GM19397 (cell line): Measurements from ENCODE around the gene FAM184B.
"Not testable (repeated sequence)": the region's sequence is repeated elsewhere in the genome, so short reads cannot be mapped to it uniquely, and the experiment has no call there.

ENCODE experiments used
- ATAC-seq: cut with Tn5 transposase; IDR thresholded peaks from one replicate; pipeline ENCODE4 v1.9.1; 2021; ENCODE audit warnings: mild to moderate bottlenecking, moderate library complexity; ENCODE audit not compliant: unreplicated experiment

The FAM184B gene

DNA sequence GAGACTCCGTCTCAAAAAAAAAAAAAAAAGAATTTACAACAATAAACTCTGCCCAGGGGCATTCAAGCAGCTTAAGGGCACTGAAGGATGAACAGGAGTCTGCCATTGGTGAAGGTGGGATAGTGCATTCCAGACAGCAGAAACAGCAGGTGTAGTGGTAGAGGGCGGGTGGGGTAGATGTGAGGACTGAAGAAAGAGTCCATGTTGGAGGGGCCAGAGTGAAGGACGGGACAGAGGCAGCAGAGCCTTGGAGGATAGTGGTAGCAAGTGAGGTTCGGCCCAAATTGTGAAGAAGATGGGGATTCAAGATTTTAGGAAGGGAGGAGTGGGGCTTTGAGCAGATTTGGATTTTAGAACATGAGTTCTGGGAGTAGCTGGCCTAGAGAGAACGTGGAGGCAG lies 91.3 kb downstream of the FAM184B start:
- no peak for ATAC-seq

DNA sequence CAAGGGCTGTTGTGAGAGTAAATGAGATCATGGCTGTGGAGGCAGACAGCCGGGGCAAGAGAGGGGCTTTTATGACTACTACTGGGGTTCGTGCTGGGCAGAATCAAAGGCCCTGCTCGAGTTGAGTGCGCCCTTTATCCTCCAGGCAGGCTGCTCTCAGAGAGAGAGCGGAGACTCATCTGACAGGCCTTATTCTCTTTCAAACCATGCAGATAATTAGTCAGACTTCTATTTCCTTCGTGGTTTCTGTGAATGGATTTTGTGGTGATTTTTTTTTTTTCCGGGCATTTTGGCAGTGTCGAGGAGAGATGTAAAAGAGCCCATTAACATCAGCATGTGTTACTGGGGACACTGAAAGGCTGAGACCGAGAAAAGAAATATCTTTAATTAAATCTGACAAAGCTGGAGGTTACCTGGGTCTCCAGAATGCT lies 93.4 kb downstream of the FAM184B start:
- no peak for ATAC-seq

- ATAC-seq = no peak
Measured at GRCh38 chr4:17687237-17687857, 94.1 kb downstream of the FAM184B start.

GRCh38 chr4:17684648-17685047 lies 96.8 kb downstream of the FAM184B start:
- ATAC-seq = not testable (repeated sequence)

DNA sequence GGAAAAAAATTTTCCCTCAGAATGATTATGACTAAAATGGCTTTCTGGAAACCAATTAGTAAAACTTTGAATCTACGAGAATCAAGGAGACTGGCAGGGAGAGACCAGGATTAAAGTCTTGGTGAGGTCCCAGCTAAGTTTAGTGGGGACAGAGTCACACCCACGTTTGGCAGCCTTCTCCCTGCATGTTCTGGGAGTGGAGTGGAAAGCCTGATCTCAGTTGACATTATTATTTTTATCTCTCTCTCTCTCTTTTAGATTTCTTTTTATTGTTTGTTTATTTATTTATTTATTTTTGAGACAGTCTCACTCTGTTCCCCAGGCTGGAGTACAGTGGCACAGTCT lies 99.2 kb downstream of the FAM184B start:
- ATAC-seq = no peak

- ATAC-seq = no peak
Measured at GRCh38 chr4:17681281-17682221, 99.9 kb downstream of the FAM184B start.

GRCh38 chr4:17680559-17681280 lies 100.7 kb downstream of the FAM184B start:
- ATAC-seq = no peak

- ATAC-seq = no peak
Measured at GRCh38 chr4:17670423-17670822, 111.0 kb downstream of the FAM184B start.

- no peak for ATAC-seq
Measured at GRCh38 chr4:17667653-17668201, 113.7 kb downstream of the FAM184B start.

GRCh38 chr4:17667253-17667652 lies 114.2 kb downstream of the FAM184B start:
- no peak for ATAC-seq

GRCh38 chr4:17665852-17666251 lies 115.6 kb downstream of the FAM184B start:
- ATAC-seq = no peak

GRCh38 chr4:17665346-17665745 lies 116.1 kb downstream of the FAM184B start:
- ATAC-seq = peak; percentile 14

DNA sequence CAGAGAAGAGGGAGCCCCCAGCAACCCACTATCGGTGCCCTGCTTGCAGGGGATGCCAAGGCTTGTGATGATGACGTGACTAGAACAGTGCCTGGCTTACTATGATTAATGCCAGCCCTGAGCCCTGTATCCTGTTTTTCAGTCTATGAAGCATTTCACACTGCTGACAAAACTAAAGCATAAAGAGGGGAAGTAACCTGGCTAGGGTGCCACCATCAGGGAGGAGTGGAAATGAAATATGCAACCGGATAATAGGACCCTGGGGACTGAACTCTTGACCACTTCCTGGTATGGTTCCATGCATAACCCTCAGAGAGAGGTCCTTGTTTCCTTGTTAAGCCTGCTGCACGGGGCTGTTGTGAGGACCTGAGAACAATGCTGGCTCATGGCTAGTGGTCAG lies 116.7 kb downstream of the FAM184B start:
- ATAC-seq = peak; percentile 95

- ATAC-seq = no peak
Measured at GRCh38 chr4:17662694-17663093, 118.7 kb downstream of the FAM184B start.

GRCh38 chr4:17659196-17659595 lies 122.2 kb downstream of the FAM184B start:
- ATAC-seq = not testable (repeated sequence)

DNA sequence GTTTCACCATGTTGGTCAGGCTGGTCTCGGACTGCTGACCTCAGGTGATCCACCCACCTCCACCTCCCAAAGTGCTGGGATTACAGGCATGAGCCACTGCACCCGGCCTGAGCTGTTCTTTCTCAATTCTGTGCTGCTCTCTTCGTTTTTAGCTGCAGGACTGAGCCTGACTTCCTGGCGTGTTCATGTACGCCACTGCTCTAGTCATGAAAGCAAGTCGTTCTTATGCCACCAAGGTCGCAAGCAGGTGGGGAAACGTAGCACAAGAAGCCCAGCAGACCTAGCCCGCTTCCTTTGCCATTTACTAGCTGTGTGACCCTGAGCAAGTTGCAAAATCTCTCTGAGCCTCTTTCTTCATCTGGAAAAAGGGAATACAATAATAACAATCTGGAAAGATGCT lies 123.6 kb downstream of the FAM184B start:
- no peak for ATAC-seq

- no peak for ATAC-seq
Measured at GRCh38 chr4:17657090-17657489, 124.3 kb downstream of the FAM184B start.

- no peak for ATAC-seq
Measured at GRCh38 chr4:17654701-17655100, 126.7 kb downstream of the FAM184B start.

- ATAC-seq = no peak
Measured at GRCh38 chr4:17650406-17650805, 131.0 kb downstream of the FAM184B start.

- ATAC-seq = no peak
Measured at GRCh38 chr4:17647927-17648326, 133.5 kb downstream of the FAM184B start.

GRCh38 chr4:17647176-17647806 lies 134.1 kb downstream of the FAM184B start:
- no peak for ATAC-seq
